AG08396 (cell line): ENCODE data around the gene NSUN7.

Experiments used
- DNase-seq: peaks from one replicate; pipeline ENCODE4 v3.0.0; 2012; ENCODE audit warnings: low spot score, mixed read lengths

Gene NSUN7

DNA sequence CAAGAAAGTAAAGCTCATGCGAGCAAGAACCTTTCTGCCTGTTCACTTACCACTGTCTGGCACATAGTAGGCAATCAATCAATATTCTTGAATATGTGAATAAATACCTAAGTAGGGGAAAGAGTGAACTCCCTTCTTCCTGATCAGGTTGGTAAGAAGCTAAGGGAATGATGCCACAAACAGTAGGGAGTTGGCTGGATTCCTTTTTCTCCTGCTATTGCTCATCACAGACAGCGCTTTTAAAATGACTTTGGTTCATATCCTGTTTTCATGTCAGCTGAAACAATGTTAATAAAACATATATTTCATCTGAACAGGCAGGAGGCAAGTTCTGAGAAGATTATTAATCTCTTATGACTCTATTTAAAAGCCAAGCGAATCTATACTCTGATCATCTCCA lies 99.2 kb downstream of the NSUN7 start:
- DNase-seq, result no peak

DNA sequence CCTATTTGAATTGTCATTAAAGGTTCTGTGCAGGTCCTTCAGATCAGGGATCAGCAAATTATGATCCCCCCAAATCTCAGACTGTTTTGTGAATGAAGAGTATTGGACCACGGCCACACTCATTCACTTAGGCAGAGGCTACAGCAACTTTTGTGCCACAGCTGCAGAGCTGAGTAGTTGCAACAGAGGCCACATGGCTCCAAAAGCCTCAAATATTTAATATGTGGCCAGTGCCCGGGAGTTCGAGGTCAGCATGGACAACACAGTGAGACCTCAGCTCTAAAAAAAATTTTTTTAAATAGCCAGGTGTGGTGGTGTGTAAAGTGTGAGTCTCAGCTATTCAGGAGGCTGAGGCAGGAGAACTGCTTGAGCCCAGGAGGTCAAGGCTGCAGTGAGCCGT lies 100.7 kb downstream of the NSUN7 start:
- DNase-seq, result no peak

DNA sequence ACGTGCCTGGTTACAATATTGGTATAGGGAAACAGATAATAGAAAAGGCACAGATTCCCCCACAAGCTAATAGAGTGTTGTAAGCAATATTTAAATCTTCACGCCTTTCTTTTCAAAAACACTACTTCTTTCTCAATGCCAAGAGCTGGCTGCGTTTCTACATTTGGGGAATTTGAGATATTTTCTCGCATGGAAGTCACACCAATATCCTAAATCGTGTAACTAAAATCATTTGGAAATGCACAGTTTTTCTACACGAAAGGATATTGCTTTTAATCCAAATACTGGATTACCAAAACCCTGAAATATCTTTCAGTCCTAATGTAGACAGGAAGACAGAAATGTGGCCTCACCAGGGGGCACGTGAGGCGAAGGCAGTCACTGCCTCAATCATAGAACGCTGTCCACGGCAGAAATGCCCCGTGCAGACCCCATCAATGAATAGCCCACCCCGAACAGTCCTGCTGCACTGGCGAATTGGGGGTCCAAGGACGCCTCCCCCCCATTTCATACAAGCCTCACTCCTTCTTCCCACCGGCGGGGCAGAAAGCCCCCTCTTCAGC lies 106.6 kb downstream of the NSUN7 start:
- DNase-seq, result no peak

DNA sequence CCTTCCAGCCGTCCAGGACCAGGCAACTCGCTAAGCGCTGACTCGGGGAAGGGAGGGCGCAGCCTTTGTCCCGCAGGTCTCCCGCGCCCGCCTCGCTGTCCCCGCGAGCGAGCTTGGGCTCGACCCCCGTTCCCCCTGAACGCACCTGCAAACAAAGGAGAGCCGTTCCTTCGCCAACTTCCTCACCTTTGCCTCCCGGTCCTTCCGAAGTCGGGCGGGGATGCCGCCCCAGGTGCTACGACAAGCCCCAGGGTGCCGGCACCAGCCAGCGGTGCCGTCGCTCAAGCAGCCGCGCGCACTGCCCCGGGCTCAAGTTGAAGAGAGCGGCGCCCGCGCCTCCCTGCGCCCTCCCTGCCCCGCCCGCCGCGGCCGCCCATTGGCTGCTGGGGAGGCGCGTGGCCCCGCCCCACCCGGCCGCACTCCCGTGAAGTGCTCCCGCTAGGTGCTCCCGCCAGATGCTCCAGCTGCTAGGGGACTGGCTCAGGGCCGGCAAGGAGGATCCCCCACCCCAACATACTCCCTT lies 107.1 kb downstream of the NSUN7 start:
- DNase-seq, result peak; percentile 84

DNA sequence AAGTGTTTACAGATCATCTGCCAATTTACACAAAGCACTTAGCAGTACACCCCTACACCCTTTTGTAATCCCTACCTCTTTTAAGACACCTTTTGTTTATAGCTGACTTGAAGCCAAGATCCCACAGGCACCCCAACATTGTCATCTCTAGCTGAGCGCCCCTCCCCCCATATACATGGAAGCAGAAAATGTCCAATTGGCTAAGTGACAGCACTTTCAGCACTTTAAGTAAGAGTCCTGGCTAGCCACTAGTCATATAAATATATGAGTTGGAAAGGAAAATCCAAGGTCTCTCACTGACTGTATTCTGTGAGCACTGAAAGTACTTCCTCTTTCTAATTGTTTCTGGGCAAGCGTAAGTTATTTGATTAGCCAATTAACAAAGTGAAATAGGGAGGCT lies 108.2 kb downstream of the NSUN7 start:
- DNase-seq, result no peak

DNA sequence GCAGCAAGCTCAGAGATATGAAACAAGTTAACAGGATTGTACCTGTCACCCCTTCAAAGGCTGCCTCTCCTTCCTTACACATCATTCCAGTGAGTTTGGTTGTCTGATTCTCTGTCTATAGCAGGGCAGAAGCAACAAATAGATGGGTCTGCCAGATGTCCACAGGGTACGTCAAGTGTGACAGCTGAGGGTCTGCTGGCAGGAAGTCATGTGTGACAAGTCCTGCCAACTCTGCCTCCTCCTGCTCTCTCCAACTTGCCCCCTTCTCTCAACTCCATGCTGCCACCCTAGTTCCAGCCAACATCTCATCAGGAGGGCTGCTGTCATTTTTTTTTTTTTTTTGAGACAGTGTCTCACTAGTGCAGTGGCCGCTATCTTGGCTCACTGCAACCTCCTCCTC lies 109.2 kb downstream of the NSUN7 start:
- DNase-seq, result no peak
